BJ (cell line): ENCODE results near the gene GLT8D2. TPM values are rescaled to one million over a fixed set of nuclear protein-coding genes. Genes with fewer than 3 reads are reported as not detected.
"Not testable (repeated sequence)": the region's sequence is repeated elsewhere in the genome, so short reads cannot be mapped to it uniquely, and the experiment has no call there.

Experiments used
- CTCF ChIA-PET: fragments of 350-600 bp; formaldehyde crosslinking; extraction: SDS; loops from one replicate; lab custom pipeline; 2021; ENCODE audit warnings: antibody characterized with exemption, inconsistent platforms; lab: Yijun Ruan, JAX
- POLR2A ChIA-PET: fragments of 300-600 bp; sonication (Branson Sonifier 250); formaldehyde crosslinking; extraction: SDS; loops from one replicate; lab custom pipeline; 2021; ENCODE audit warnings: antibody characterized with exemption; lab: Charles Lee
- DNase-seq: peaks from one replicate; pipeline ENCODE4 v3.0.0-alpha.2; 2011; ENCODE audit warnings: low read depth
- H3K27me3 ChIP-seq: 2 replicates; pipeline ENCODE4 v1.6.0; 2011; ENCODE audit warnings: low read length; ENCODE audit not compliant: control insufficient read depth, insufficient read depth
- H3K36me3 ChIP-seq: 2 replicates; pipeline ENCODE4 v1.5.1; 2011; ENCODE audit warnings: low read length; ENCODE audit not compliant: control insufficient read depth, insufficient read depth
- H3K4me3 ChIP-seq: 2 replicates; pipeline ENCODE4 v1.5.1; 2011; ENCODE audit warnings: low read depth, mild to moderate bottlenecking, control low read depth, low read length
- CTCF ChIP-seq: IDR thresholded peaks from 2 replicates; pipeline ENCODE4 v1.5.1; 2011; ENCODE audit warnings: low read depth, mild to moderate bottlenecking, control low read depth, inconsistent platforms, low read length, moderate library complexity; ENCODE audit not compliant: insufficient read depth
- polyA plus RNA-seq: library from polyadenylated mRNA; depleted of rRNA; stranded (reverse); fragments of >200 nt; gene quantifications from 2 replicates; pipeline ENCODE4 v1.2.3, GENCODE V29; 2011

GLT8D2 gene
- polyA plus RNA-seq, 1 experiment: 67.6 TPM

GRCh38 chr12:104026841-104027599 is 23.0 kb downstream of the GLT8D2 start:
- no peaks in the 10 kb centered on the region for H3K36me3 ChIP-seq
- CTCF ChIA-PET: interaction anchor here (1.1 to 1.5 kb wide), 2 partner anchors 11 to 12 kb away, joined by 3 read pairs; no protein-coding TSS in a partner anchor
- H3K4me3 ChIP-seq: no peak overlapping the region
- no peak for DNase-seq
- POLR2A ChIA-PET: no interaction called here
- no peaks in the 10 kb centered on the region for H3K27me3 ChIP-seq
- no peak for TF ChIP-seq CTCF

- Histone ChIP-seq H3K36me3 (no peaks in the 10 kb centered on the region), H3K27me3 (no peaks in the 10 kb centered on the region), H3K4me3 (no peak overlapping the region)
- POLR2A ChIA-PET: no interaction called here
- no peak for TF ChIP-seq CTCF
- DNase-seq: no peak
- CTCF ChIA-PET: no interaction called here
These were observed 24.2 kb downstream of the GLT8D2 start for GRCh38 chr12:104025771-104026170.

GRCh38 chr12:104024348-104024747 is 25.6 kb downstream of the GLT8D2 start:
- H3K36me3 ChIP-seq: no peaks in the 10 kb centered on the region
- DNase-seq: no peak
- no peak overlapping the region for H3K4me3 ChIP-seq
- TF ChIP-seq CTCF: no peak
- H3K27me3 ChIP-seq: no peaks in the 10 kb centered on the region
- ChIA-PET POLR2A (no interaction called here), CTCF (no interaction called here)

GRCh38 chr12:104023710-104024109 is 26.3 kb downstream of the GLT8D2 start:
- Histone ChIP-seq H3K27me3 (no peaks in the 10 kb centered on the region), H3K36me3 (no peaks in the 10 kb centered on the region), H3K4me3 (no peak overlapping the region)
- CTCF ChIA-PET: no interaction called here
- DNase-seq: no peak
- POLR2A ChIA-PET: no interaction called here
- TF ChIP-seq CTCF: no peak

- POLR2A ChIA-PET: no interaction called here
- no peak for TF ChIP-seq CTCF
- H3K27me3 ChIP-seq: no peaks in the 10 kb centered on the region
- CTCF ChIA-PET: no interaction called here
- no peaks in the 10 kb centered on the region for H3K36me3 ChIP-seq
- no peak for DNase-seq
- no peak overlapping the region for H3K4me3 ChIP-seq
These were observed 27.2 kb downstream of the GLT8D2 start for GRCh38 chr12:104022786-104023185.

- H3K36me3 ChIP-seq, POLR2A ChIA-PET, CTCF ChIA-PET, H3K27me3 ChIP-seq, H3K4me3 ChIP-seq, DNase-seq: not testable (repeated sequence)
These were observed 28.1 kb downstream of the GLT8D2 start for GRCh38 chr12:104021862-104022261.
